Activated T-cell treated with anti-CD3 and anti-CD28 coated beads, Interleukin-2, amount 50 U/mL, for 24 hours (primary cell): ENCODE measurements around the gene VCAM1.

ENCODE experiments used
- DNase-seq: peaks from one replicate; pipeline ENCODE4 v3.0.0-alpha.2; 2020
- H3K27ac Mint-ChIP-seq: 2 replicates; pipeline ENCODE4 v1.8.0; 2020; ENCODE audit warnings: mild to moderate bottlenecking, mixed read lengths
- H3K27me3 Mint-ChIP-seq: 2 replicates; pipeline ENCODE4 v1.8.0; 2020; ENCODE audit warnings: mixed read lengths
- H3K36me3 Mint-ChIP-seq: 2 replicates; pipeline ENCODE4 v1.8.0; 2020; ENCODE audit warnings: low read depth, mixed read lengths
- H3K4me1 Mint-ChIP-seq: 2 replicates; pipeline ENCODE4 v1.8.0; 2020; ENCODE audit warnings: low read depth, mixed read lengths
- H3K4me3 Mint-ChIP-seq: 2 replicates; pipeline ENCODE4 v1.8.0; 2020; ENCODE audit warnings: mild to moderate bottlenecking, moderate library complexity, mixed read lengths
- H3K9me3 Mint-ChIP-seq: 2 replicates; pipeline ENCODE4 v1.8.0; 2020; ENCODE audit warnings: mixed read lengths

The VCAM1 gene

DNA sequence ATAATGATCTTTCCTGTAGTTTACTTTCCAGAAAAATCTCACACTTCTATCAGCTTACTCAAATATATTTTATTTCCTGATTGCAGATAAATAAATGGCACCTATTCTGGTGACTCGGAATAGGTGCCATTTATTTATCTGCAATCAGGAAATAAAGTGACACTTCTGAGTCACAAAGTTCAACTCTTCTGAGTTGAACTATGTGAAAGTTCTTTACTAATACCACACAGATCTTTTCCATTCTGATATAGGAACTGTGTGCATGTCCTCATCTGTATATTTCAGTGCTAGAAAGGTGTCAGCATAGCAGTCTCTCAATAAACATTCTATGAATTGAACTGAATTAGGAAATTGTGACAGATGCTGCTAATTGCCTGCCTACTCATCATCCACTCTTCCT is 4.9 kb upstream of the VCAM1 start:
- H3K9me3 Mint-ChIP-seq = no peaks in the 10 kb centered on the region
- no peak overlapping the region for H3K27ac Mint-ChIP-seq
- H3K36me3 Mint-ChIP-seq = no peaks in the 10 kb centered on the region
- H3K4me1 Mint-ChIP-seq = peaks cover 33% of the 10 kb centered on the region
- no peak overlapping the region for H3K4me3 Mint-ChIP-seq
- DNase-seq = no peak
- H3K27me3 Mint-ChIP-seq = peaks cover 20% of the 10 kb centered on the region

DNA sequence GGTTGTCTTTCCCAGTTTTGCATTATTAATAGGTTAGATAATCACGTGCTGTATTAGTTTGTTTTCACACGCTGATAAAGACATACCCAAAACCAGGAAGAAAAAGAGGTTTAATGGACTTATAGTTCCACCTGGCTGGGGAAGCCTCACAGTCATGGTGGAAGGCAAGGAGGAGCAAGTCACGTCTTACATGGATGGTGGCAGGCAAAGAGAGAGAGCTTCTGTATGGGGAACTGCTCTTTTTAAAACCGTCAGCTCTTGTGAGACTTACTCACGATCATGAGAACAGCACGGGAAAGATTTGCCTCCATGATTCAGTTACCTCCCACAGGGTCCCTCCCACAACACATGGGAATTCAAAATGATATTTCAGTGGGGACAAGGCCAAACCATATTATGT is 2.3 kb upstream of the VCAM1 start:
- H3K9me3 Mint-ChIP-seq = no peaks in the 10 kb centered on the region
- no peak overlapping the region for H3K4me3 Mint-ChIP-seq
- H3K4me1 Mint-ChIP-seq = peaks cover 32% of the 10 kb centered on the region
- H3K27ac Mint-ChIP-seq = no peak overlapping the region
- no peak for DNase-seq
- no peaks in the 10 kb centered on the region for H3K36me3 Mint-ChIP-seq
- H3K27me3 Mint-ChIP-seq = peaks cover 17% of the 10 kb centered on the region

DNA sequence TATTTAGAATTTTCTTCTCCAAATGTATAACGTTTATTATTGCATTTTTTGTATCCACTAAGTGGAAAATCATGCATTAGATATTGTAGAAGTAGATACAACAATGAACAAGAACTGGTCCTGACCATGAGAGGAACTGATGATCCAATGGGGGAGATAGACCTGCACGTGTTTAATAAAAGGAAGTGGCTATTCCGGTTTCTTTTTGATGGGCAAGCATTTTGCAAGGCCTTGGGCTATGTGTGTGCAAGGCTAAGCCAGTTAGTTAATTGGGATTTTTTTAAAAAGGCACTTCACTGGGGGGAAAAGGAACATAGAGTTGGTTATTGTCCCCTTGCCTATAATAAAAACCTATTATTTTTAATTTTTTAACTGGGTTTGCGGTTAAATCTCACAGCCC is 961 bp upstream of the VCAM1 start:
- Mint-ChIP-seq H3K36me3 (no peaks in the 10 kb centered on the region), H3K27ac (no peak overlapping the region)
- DNase-seq = no peak

DNA sequence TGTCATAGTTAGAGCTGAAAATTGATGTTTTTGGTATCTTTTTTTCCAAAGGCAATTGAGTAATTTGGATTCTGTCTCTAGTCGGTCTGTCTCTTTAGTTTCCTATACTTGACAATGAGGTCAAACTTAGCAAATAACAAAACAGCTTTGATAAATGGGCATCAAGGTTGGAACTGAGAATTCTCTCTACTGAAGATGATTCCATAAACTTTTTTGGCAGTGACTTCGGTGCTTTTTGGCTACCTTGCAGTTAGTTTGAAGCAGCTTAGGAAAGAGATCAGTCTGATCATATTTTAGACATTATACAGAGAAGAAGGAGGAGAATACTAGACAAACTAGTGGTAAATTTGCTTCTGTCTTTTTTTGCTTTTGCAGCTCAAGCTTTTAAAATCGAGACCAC is 559 bp downstream of the VCAM1 start:
- H3K4me3 Mint-ChIP-seq = no peak overlapping the region
- DNase-seq = no peak
- peaks cover 17% of the 10 kb centered on the region for H3K27me3 Mint-ChIP-seq
- H3K27ac Mint-ChIP-seq = no peak overlapping the region
- H3K9me3 Mint-ChIP-seq = no peaks in the 10 kb centered on the region
- H3K4me1 Mint-ChIP-seq = peaks cover 8% of the 10 kb centered on the region
- H3K36me3 Mint-ChIP-seq = no peaks in the 10 kb centered on the region

More for the DNA sequence above, 961 bp upstream of the VCAM1 start:
- Mint-ChIP-seq H3K4me3 (no peak overlapping the region), H3K4me1 (peaks cover 18% of the 10 kb centered on the region), H3K9me3 (no peaks in the 10 kb centered on the region), H3K27me3 (peaks cover 11% of the 10 kb centered on the region)

DNA sequence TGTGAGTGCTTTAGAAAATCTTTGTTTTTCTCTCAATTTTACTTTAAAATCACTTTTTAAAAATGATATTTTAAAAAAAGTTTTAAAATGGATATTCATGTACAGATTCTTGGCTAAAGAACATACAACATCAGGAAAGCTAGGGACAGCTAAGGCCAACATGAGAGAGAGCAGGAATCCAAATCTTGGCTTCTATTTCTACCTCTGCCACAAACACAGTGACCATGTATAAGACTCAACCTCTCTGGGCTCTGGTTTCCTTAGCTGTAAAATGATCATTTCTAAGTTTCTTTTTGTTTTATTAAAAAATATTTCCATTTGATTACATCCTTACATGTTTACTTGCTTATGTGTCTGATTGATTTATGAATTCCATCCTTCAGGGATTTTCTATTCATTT is 1.2 kb downstream of the VCAM1 start:
- peaks cover 19% of the 10 kb centered on the region for H3K27me3 Mint-ChIP-seq
- peaks cover 6% of the 10 kb centered on the region for H3K4me1 Mint-ChIP-seq
- DNase-seq = no peak
- H3K36me3 Mint-ChIP-seq = no peaks in the 10 kb centered on the region
- H3K4me3 Mint-ChIP-seq = no peak overlapping the region
- no peak overlapping the region for H3K27ac Mint-ChIP-seq
- H3K9me3 Mint-ChIP-seq = no peaks in the 10 kb centered on the region

DNA sequence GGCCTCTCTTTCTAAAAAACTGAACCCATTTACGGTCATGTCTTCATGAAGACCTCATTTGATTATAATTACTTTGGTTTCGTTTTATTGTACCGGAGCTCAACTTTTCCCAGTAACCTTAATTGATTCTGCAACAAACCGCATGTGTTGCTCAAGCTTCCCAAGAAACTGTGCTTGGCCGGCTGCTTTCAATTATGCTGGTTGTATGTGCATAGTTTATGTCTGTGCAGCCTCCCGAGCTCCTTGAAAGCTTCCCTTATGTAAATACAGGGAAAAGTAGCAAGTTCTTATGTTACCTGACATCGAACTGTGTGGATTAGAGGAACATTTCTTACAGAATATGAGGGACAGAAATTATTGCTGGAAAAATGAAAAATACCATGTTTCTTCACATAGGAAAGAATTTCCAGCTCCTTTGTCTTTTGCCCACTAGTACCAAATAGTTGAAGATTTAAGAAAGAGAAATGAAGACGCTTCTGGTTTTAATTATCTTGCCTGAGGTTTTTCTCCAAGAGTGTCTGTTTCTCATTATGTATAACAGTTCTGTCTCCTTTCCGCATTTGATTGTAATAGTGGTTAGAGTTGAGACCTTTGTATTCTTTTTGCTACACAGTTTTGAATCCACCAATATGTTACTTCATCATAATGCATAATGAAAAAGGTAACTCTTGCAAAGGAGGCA is 2.1 kb downstream of the VCAM1 start:
- H3K4me1 Mint-ChIP-seq = peaks cover 6% of the 10 kb centered on the region
- H3K27ac Mint-ChIP-seq = no peak overlapping the region
- H3K9me3 Mint-ChIP-seq = no peaks in the 10 kb centered on the region
- peaks cover 23% of the 10 kb centered on the region for H3K27me3 Mint-ChIP-seq
- no peak overlapping the region for H3K4me3 Mint-ChIP-seq
- no peak for DNase-seq
- H3K36me3 Mint-ChIP-seq = no peaks in the 10 kb centered on the region

DNA sequence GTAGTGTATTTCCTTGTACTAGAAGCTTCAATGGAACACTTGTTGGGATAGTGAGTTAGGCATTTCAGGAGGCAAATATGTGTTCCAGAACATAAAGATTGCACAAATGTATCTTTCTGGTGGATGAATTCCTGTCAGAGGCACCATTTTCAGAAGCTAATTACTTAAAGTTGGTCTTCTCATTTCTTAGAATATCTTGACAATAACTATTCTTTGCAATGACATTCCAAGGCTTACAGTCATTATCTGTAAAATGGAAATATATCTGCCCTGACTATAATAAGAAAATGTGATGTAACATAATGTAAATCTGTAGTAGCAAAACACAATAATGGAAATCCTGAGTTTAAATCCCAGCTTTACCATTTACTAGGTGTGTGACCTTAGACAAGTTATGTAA is 2.7 kb downstream of the VCAM1 start:
- no peak overlapping the region for H3K27ac Mint-ChIP-seq
- no peaks in the 10 kb centered on the region for H3K36me3 Mint-ChIP-seq
- no peak overlapping the region for H3K4me3 Mint-ChIP-seq
- H3K27me3 Mint-ChIP-seq = peaks cover 21% of the 10 kb centered on the region
- H3K9me3 Mint-ChIP-seq = no peaks in the 10 kb centered on the region
- no peak for DNase-seq
- H3K4me1 Mint-ChIP-seq = peaks cover 6% of the 10 kb centered on the region

DNA sequence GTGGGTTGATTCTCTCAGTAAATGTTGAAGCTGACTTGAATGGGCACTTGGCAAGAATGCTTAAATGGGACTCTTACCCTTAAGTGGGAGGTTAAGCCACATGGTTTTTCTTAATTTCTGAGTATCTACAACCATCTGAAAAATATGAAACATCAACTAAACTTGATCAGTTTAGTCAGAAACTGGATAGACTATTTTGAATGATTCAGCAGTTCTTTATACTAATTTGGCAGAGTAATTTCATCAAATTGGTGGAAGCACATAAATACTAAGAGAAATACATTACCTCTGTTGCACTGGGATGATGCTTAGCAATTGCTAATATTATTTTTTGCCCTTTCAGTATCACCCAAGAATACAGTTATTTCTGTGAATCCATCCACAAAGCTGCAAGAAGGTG is 4.7 kb downstream of the VCAM1 start:
- H3K36me3 Mint-ChIP-seq = no peaks in the 10 kb centered on the region
- DNase-seq = no peak
- H3K4me3 Mint-ChIP-seq = no peak overlapping the region
- H3K27me3 Mint-ChIP-seq = peaks cover 28% of the 10 kb centered on the region
- no peak overlapping the region for H3K27ac Mint-ChIP-seq
- H3K4me1 Mint-ChIP-seq = peaks cover 5% of the 10 kb centered on the region
- H3K9me3 Mint-ChIP-seq = no peaks in the 10 kb centered on the region

DNA sequence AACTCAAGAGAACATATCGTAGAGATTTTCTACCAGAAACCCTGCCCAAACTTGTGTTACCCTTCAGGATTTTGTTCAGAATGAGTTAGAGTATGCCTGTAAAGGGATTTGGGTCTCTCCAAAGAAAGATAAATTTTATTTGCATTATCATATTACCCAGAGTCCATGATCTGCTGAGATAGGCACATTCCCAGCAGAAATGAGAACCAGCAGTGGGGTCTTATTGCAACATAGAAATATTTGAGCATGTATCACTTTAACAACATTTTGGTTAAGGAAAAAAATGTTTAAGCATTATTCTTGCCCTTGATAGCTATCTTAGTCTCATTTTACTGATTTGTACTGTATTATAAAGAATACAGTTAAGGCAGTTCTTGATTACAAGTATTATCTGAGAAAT is 10.6 kb downstream of the VCAM1 start:
- DNase-seq = no peak
- H3K9me3 Mint-ChIP-seq = no peaks in the 10 kb centered on the region
- peaks cover 3% of the 10 kb centered on the region for H3K4me1 Mint-ChIP-seq
- H3K27ac Mint-ChIP-seq = no peak overlapping the region
- H3K4me3 Mint-ChIP-seq = no peak overlapping the region
- H3K36me3 Mint-ChIP-seq = no peaks in the 10 kb centered on the region
- peaks cover 18% of the 10 kb centered on the region for H3K27me3 Mint-ChIP-seq

DNA sequence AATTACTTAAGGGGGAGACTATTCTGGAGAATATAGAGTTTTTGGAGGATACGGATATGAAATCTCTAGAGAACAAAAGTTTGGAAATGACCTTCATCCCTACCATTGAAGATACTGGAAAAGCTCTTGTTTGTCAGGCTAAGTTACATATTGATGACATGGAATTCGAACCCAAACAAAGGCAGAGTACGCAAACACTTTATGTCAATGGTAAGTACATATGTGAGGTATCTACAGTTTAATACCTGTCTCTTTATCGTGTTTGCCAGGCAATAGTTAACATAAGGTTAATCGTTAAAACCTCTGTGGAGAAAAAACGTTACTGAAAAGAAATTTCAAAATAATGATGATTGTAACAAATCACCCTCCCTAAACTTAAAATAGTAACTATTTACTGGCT is 11.8 kb downstream of the VCAM1 start:
- H3K27ac Mint-ChIP-seq = no peak overlapping the region
- no peaks in the 10 kb centered on the region for H3K36me3 Mint-ChIP-seq
- peaks cover 12% of the 10 kb centered on the region for H3K27me3 Mint-ChIP-seq
- H3K4me3 Mint-ChIP-seq = no peak overlapping the region
- no peaks in the 10 kb centered on the region for H3K9me3 Mint-ChIP-seq
- DNase-seq = no peak
- H3K4me1 Mint-ChIP-seq = peaks cover 3% of the 10 kb centered on the region

DNA sequence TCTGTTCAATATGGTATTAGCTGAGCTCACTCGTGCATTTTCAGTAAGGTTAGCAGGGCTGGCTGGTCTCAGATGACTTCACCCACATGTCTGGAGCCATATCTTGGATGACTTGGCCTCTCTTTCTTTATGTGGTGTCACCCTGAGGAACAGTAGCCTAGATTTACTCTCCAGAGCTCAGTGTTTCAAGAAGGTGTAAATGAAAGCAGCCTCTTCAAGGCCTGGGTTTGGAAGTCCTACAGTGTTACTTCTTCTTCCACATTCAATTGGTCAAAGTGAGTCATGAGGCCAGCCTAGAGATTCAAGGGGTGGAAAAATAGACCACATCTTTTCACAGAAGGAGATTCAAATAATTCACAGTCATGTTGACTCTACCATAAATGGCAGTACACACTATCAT is 12.2 kb downstream of the VCAM1 start:
- H3K4me3 Mint-ChIP-seq = no peak overlapping the region
- no peaks in the 10 kb centered on the region for H3K36me3 Mint-ChIP-seq

DNA sequence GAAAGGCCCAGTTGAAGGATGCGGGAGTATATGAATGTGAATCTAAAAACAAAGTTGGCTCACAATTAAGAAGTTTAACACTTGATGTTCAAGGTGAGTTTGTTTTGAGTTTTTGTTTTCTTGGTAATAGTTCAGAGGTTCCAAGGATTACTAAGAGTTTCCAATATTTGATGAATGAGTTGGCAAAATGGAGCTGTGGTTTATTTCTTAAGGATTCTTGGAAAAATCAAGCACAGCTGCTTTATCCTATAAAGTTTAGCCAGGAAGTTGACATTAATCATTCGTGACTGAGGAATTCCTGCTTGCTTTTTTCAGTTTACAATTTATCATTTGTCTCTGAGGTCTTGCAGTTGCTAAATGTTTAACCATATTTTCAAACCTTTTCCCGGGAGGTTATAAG is 15.1 kb downstream of the VCAM1 start:
- peaks cover 3% of the 10 kb centered on the region for H3K4me1 Mint-ChIP-seq
- no peaks in the 10 kb centered on the region for H3K9me3 Mint-ChIP-seq
- peaks cover 2% of the 10 kb centered on the region for H3K27me3 Mint-ChIP-seq
- DNase-seq = no peak
- H3K36me3 Mint-ChIP-seq = no peaks in the 10 kb centered on the region
- no peak overlapping the region for H3K27ac Mint-ChIP-seq
- H3K4me3 Mint-ChIP-seq = no peak overlapping the region

More for the DNA sequence above, 12.2 kb downstream of the VCAM1 start:
- Mint-ChIP-seq H3K27ac (no peak overlapping the region), H3K4me1 (peaks cover 3% of the 10 kb centered on the region), H3K27me3 (peaks cover 10% of the 10 kb centered on the region), H3K9me3 (no peaks in the 10 kb centered on the region)
- no peak for DNase-seq

DNA sequence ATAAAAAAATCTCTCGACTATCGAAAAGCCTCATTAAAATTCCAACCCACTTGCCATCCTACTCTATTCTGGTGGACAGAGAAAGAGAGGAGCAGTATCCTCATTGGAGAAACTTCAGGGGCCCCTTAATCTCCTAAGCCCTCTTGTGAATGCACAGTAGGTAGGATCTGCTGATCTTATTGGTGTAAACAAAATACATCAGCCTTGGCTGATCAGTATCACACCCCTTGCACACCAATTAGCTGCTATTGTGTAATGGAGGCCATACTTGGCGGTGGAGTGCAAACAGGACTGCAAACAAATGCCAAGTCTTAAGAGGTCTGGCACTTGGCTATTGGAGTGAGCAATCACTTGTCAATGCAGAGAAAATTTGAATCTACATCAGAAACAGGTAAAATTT is 15.7 kb downstream of the VCAM1 start:
- DNase-seq = no peak
- H3K27me3 Mint-ChIP-seq = no peaks in the 10 kb centered on the region
- no peaks in the 10 kb centered on the region for H3K36me3 Mint-ChIP-seq
- no peak overlapping the region for H3K27ac Mint-ChIP-seq
- H3K4me1 Mint-ChIP-seq = peaks cover 3% of the 10 kb centered on the region
- H3K4me3 Mint-ChIP-seq = no peak overlapping the region
- no peaks in the 10 kb centered on the region for H3K9me3 Mint-ChIP-seq

DNA sequence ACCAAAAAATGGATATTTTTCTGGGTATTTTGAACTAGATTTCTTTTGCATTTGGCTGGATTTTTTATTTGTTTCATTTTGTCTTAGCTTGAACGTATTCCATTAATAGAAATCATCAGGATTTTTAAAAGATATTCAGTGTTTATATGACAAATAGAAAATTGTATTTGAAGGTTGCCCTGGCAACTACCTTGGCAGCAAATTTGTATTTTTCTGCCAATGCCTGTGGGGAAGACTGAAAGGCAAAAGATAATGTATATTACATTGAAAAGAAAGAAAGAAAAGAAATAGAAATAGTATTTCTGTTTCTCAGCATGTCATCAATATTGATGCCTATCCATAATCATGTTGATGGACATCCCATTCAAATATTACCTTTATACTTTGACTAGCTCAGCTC is 16.8 kb downstream of the VCAM1 start:
- Mint-ChIP-seq H3K36me3 (no peaks in the 10 kb centered on the region), H3K27ac (no peak overlapping the region), H3K4me1 (peaks cover 3% of the 10 kb centered on the region), H3K27me3 (no peaks in the 10 kb centered on the region), H3K9me3 (no peaks in the 10 kb centered on the region), H3K4me3 (no peak overlapping the region)
- no peak for DNase-seq

DNA sequence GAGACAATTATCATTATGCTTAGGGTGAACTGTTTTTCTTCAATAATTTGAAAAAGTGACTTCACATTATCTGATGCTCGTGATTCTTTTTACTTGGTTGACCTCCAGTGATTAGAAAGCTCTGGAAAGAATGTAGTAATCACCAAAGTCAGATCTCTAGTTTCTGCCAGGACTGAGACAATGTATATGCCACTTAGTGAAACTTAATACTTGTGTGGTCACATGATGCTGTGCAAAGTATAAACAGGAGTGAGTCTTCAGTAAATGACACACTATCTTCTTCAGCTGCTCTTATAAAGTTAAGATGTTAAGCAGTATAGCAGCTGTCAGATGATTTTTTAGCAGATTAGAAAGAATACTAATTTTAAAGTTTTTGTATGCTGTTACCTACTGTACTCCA is 17.2 kb downstream of the VCAM1 start:
- Mint-ChIP-seq H3K9me3 (no peaks in the 10 kb centered on the region), H3K27ac (no peak overlapping the region), H3K4me3 (no peak overlapping the region), H3K36me3 (no peaks in the 10 kb centered on the region), H3K27me3 (no peaks in the 10 kb centered on the region), H3K4me1 (peaks cover 2% of the 10 kb centered on the region)
- DNase-seq = no peak

DNA sequence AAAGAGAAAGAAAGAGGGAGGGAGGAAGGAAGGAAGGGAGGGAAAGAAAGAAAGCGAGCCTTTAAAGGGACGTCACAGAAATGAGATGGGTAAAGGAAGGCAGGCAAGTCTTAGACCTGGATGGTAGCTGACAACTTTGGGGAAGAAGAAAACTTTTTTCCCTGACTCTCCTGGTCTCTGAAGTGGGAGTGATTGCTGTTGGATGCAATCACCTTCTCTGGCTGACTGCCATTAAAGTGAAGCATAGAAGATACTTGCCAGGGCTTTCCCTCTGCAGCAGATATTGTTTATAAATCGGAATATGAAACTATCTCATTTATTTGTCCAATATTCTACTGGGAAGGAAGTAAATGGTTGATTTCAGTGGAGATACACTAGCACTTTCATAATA is 27.0 kb downstream of the VCAM1 start:
- H3K9me3 Mint-ChIP-seq = no peaks in the 10 kb centered on the region
- H3K27ac Mint-ChIP-seq = no peak overlapping the region
- no peak overlapping the region for H3K4me3 Mint-ChIP-seq

More for the DNA sequence above, 27.0 kb downstream of the VCAM1 start:
- Mint-ChIP-seq H3K27me3 (peaks cover 4% of the 10 kb centered on the region), H3K36me3 (no peaks in the 10 kb centered on the region), H3K4me1 (peaks cover 4% of the 10 kb centered on the region)
- DNase-seq = no peak
